Measurements from ENCODE around the gene CDK19.
"Not testable (repeated sequence)": the region's sequence is repeated elsewhere in the genome, so short reads cannot be mapped to it uniquely, and the experiment has no call there.

Gene CDK19

DNA sequence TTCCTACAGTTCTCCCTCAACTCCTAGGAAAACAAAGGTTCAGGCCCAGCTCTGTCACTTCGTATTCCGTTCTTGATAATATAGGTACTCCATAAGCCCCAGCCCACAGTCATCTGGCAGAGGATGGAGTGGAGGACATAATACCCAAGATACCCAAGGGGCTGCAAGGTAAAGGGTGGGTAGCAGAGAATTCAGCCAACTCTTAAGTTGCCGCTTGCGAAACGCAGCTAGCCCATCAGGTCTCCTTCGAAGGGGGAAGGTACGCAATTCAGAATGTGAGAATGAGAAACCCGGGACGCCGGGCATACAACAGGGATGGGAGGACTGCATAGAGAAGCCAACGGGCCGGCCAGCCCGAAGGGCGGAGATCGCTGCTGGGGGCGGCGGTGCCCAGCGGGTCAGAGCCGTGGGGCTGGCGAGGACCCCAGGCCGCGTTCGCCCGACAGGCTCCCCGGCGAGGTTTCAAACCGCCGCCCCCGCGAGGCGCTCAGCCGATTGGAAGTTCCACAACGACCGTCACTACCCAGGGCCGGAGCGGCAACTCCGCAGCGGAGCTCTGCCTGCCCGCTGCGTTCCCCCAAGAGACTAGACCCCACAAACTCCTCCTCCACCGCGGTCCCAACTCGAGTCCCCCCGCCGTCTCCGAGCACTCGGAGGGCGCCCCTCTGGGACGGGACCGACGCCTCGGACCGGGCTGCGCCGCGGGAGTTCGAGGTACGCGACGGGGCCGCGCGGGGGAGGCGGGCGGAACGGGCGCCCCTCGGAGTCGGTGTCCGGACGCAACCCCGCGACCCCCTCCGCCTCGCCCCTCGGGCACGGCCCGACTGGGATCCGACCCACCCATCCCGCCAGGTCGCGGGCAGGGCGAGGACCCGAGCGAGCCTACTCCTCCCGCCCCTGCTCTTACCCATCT, 911 bp downstream of the CDK19 start:
- peak in 46 of 56 donors; percentile 12 to 74 (median 53) for DNase-seq

DNA sequence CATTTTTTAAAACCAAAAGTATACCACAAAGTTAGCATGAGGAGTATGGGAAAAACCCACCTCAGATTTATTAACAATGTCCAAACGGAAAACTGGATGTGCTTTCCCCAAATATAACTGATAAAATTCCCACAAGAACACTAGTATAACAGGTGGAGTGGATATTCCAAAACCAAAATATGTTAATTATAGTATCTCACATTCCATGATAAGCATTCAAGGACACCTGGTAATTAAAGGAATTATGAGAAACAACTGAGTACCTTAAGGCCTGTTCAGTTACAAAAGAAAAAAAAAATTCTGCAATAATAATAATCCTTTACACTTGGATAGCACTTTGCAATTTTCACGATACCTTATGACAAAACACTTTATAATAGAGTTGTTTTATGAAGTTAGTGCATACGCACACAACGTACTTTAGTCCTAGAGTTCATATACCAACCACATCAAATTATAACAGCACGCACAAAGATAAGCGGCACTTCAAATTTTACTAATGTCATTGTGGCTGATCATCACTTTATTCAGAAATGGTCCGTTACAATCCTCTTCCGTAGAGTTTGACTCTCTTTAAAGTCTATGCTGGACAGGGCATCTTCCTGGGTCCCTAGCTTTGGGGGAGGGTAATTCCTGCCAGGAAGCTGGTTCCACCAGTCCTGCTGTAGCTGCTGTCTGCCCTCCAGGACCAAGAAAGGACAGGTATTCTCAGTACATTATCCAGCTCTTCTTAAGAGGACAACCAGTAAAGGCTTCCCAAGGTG, 1.7 kb downstream of the CDK19 start:
- DNase-seq, result peak in 9 of 56 donors; percentile 15 to 61 (median 30)

GRCh38 chr6:110812719-110813118, 2.5 kb downstream of the CDK19 start:
- DNase-seq, result no peak

- DNase-seq, result no peak
These were observed 4.2 kb downstream of the CDK19 start for GRCh38 chr6:110810896-110811586.

DNA sequence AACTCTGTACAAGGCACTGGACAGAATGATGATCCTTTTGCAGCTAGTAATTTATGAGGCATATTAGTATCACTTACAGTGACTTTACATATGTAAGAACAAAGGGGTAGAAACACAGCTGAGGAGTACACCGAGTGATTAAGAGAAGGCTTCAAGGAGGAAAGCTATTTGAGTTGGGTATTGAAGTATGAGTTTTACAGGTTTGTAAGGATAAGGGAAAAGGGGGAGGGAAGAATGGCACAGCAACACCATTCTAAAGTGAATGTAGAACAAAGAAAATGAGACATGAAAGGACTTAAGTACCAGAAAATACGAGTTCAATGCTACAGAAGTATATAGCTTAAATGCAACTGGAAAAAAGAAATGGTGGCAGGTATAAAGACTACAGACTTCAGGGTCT, 5.5 kb downstream of the CDK19 start:
- DNase-seq, result no peak

GRCh38 chr6:110802175-110802574, 13.1 kb downstream of the CDK19 start:
- DNase-seq, result not testable (repeated sequence)

- DNase-seq, result no peak
These were observed 14.5 kb downstream of the CDK19 start for GRCh38 chr6:110800839-110801196.

DNA sequence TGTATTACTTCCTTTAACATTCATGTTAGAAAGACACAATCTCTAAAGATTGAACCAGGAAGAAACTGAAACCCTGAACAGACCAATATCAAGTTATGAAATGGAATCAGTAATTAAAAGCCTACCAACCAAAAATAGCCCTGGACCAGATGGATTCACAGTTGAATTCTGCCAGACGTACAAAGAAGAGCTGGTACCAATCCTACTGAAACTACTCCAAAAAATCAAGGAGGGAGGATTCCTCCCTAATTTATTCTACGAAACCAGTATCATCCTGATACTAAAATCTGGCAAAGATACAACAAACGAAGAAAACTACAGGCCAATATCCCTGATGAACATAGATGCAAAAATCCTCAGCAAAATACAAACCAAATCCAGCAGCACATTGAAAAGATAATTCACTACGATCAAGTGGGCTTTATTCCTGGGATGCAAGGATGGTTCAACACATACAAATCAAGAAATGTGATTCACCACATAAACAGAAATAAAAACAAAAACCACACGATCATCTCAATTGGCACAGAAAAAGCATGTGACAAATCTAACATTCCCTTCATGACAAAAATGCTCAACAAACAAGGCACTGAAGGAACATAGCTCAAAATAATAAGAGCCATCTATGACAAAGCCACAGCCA, 15.0 kb downstream of the CDK19 start:
- DNase-seq, result no peak

DNA sequence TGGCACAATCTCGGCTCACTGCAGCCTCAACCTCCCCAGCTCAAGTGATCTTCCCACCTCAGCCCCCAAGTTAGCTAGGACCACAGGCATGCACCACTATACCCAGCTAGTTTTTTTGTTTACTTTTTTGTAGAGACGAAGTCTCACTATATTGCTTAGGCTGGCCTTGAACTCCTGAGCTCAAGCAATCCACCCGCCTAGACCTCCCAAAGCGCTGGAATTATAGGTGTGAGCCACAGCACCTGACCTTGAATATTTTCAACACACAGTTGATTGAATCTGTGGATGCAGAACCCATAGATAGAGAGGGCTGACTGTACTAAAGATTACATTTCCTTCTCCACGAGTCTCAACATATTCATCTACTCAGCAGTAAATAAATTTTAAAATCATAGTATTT, 15.6 kb downstream of the CDK19 start:
- no peak for DNase-seq

DNA sequence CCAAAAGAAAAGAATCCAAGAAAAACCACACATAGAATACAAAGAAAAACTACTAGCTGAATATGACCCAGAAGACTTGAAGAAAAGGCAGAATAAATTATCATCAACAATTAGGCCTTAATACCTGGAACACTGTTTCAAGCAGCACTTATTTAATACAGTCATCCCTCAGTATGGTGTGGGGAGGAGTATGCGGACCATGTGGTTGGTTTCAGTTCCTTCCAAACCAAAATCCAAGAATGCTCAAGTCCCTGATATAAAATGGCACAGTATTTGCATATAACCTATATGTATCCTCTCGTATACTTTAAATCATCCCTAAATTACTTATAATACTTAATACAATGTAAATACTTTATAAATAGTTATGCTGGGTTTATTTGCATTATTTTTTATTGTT, 16.1 kb downstream of the CDK19 start:
- no peak for DNase-seq

DNA sequence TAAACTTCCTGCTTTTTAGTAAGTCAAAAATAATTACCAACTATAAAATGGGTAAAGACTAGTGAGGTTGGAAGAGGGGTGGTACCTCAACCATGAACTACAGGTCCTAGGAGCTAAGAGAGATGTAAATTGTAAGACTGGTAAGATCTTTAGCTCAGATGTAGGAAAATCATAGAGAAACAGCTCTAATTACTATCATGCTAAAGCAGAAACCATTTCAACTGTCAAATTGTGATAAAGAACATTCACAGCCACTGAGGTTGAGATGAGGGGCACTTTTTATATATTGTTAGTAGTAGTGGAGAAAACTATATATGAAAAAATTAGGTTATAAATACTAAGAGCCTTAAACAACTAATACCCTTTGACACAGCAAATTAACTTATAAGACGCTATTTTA, 20.0 kb downstream of the CDK19 start:
- no peak for DNase-seq

DNA sequence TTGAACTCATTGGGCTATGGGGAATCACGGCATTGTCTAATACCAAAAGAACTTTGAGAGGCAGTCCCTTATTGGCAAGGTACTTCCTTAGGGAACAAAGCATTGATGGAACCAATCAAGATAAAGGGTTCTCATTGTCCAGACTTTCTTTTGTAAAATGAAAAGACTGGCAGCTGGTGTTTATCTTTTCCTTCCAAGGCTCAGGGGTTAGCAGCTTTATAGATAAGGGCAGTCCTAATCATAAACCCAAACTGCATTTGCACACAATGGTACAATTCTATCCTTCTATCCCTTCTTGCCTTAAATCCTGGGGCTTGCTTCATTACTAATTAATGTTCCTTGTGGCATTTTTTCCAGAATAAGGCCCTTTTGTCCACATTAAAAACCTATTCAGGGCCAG, 28.6 kb downstream of the CDK19 start:
- no peak for DNase-seq

DNA sequence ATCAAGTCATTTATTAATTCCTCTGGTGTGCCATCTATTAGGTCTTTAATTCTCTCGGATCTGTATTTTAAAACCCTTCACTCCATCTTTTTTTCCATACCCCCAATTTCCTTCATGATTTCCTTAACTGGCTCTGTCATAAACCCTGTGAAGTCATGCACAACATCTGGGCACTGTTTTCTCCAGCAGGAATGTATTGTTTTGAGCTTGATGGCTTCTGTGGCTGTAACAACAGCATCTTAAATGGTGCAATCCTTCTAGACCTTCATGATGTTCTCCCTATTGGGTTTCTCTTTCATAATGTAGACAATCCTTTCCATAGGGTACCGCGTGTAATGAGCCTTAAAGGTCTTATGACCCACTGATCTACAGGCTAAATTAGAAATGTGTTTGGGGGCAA, 29.0 kb downstream of the CDK19 start:
- DNase-seq, result no peak

DNA sequence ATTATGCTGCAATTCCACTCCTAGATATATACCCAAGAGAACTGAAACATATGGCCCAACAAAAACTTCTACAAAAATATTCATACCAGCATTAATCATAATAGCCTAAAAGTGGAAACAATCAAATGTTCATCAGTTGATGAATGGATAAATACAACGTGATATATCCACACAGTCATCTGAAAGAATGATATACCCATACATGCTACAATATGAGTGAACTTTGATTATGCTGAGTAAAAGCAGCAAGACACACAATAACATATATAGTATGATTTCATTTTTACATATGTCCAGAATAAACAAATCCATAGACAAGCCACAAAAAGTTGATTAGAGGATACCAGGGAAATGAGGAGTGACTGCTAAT, 30.7 kb downstream of the CDK19 start:
- DNase-seq, result no peak

- no peak for DNase-seq
These were observed 33.6 kb downstream of the CDK19 start for GRCh38 chr6:110781522-110782214.

DNA sequence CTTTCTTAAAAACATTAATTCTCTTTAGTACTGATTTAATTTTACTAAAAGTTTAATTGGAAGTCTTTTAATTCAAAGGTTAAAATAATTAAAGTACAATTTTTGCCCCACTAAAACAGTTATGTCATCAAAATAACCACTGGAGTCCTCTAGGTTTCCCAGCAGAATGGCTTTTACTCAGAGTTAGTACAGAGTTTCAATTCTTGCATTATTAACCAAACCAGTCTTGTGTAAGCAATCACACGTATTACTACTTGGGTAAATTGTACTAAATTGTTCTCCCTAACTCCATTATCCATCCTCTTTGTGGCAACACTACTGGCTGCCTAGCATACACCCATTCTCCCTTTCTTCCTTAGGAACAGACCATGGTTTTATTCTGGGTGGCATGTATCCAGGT, 36.9 kb downstream of the CDK19 start:
- DNase-seq, result no peak

- DNase-seq, result no peak
These were observed 37.6 kb downstream of the CDK19 start for GRCh38 chr6:110777636-110778035.

DNA sequence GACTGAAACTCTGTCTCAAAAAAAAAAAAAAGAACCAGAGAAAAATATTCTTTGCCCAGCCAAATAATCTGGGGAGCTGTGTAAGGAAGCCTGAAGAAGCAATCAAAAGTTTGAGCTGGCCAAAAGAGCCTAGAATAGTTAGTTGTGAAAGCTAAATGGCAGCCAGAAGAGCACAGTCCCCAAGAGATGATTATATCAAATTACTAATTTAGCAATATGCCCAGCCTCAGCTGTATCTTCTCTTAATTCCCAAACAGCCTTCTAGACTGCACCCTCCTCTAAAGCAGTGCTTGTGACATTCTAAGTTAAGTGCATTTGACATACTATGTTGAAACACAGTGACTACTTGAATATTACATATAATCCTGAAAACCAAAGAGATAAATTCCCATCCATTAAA, 38.9 kb downstream of the CDK19 start:
- no peak for DNase-seq

DNA sequence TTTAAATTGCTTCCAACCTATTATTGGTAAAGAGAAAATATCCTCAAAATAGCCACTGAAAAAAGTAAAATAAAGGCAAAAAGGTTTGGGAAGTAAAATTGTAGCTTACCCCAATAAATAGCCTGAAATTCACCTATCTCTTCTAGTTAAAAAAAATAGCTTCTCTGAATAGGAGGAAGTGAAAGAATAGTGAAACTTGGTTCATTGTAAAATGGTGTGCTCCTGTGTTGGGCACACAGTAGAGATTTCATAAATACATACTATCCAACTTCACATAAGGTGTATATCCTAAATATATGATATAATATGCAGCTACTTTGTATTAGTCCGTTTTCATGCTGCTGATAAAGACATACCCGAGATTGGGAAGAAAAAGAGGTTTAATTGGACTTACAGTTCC, 45.3 kb downstream of the CDK19 start:
- DNase-seq, result no peak

- DNase-seq, result no peak
These were observed 47.2 kb downstream of the CDK19 start for GRCh38 chr6:110768057-110768456.

- DNase-seq, result no peak
These were observed 53.9 kb downstream of the CDK19 start for GRCh38 chr6:110761371-110761770.
